GM12891 (cell line): ENCODE data around the gene ITFG1.

ENCODE experiments used
- PAX5 ChIP-seq: IDR thresholded peaks from 2 replicates; pipeline ENCODE4 v1.6.1; 2011; ENCODE audit warnings: low read length, moderate library complexity, mild to moderate bottlenecking; ENCODE audit not compliant: insufficient read depth, severe bottlenecking
- POLR2A ChIP-seq: IDR thresholded peaks from 2 replicates; pipeline ENCODE4 v1.6.1; 2011; ENCODE audit warnings: low read depth, low read length, control low read depth
- POLR2AphosphoS5 ChIP-seq: IDR thresholded peaks from 2 replicates; pipeline ENCODE4 v1.6.1; 2011; ENCODE audit warnings: low read depth, low read length, control low read depth
- TAF1 ChIP-seq: IDR thresholded peaks from 2 replicates; pipeline ENCODE4 v1.6.1; 2011; ENCODE audit warnings: low read depth, low read length, control low read depth

DNA sequence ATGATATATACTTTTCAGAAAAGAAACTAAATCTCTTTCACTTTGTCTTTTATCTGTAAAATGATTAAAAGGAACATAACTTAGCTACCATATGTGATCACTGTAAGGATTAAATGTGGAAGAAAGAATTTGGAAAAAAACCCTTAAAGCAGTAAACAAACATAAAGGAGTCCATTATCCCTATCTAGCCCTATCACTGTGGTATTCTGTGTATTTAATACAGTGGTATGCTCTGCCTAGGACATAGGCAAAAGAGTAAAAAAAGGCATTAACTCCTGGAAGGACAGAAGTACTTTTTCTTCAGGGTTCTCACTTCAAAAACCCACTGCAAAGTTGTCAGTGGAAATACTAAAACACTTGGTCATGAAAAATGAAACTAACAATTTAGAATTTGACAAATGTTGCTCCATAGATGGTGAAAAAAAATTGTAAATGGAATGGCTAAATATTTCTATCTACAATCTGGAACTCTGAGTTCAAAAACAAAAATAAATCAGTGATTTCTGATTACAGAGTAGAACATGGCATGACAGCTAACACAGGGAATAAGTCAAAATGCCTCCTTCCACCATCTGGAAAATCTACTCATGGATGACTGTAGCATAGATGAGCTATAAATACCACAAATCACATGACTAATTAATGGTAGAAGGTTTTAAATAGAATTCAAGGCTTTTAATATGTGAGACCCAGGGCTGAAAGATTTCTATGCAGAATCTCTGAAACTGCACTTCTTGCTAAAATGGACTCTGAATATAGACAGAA lies 140.1 kb downstream of the ITFG1 start:
- TF ChIP-seq POLR2A: no peak
- no peak for TF ChIP-seq POLR2AphosphoS5
- TF ChIP-seq PAX5: no peak
- TF ChIP-seq TAF1: no peak
